Sigmoid colon (tissue), 7 donors: ENCODE data around the gene CEND1. TPM values are rescaled to one million over a fixed set of nuclear protein-coding genes. Genes with fewer than 3 reads are reported as not detected.

ENCODE experiments used
- DNase-seq: peaks from one replicate; pipeline ENCODE4 v3.0.0-alpha.2; 2019
- H3K27ac ChIP-seq, 4 donors: fragments of 200-600 bp; sonication (generic); one replicate each; pipeline ENCODE4 v1.5.1; 2016 to 2019; ENCODE audit warnings: mild to moderate bottlenecking in 1 of 4
- H3K27me3 ChIP-seq, 3 donors: fragments of 200-600 bp; sonication (generic); one replicate each; pipeline ENCODE4 v1.5.1; 2019; ENCODE audit warnings: mild to moderate bottlenecking in 1 of 3
- H3K36me3 ChIP-seq, 4 donors: fragments of 200-600 bp; sonication (generic); one replicate each; pipeline ENCODE4 v1.5.1; 2016 to 2019
- H3K4me1 ChIP-seq, 4 donors: fragments of 200-600 bp; sonication (generic); one replicate each; pipeline ENCODE4 v1.5.1; 2017 to 2019
- H3K4me3 ChIP-seq, 4 donors: fragments of 200-600 bp; sonication (generic); one replicate each; pipeline ENCODE4 v1.5.1; 2017 to 2019; ENCODE audit warnings: mild to moderate bottlenecking in 2 of 4, moderate library complexity in 1 of 4
- H3K9me3 ChIP-seq, 4 donors: fragments of 200-600 bp in 3 of 4; sonication (generic) in 3 of 4; one replicate each; pipeline versions ENCODE4 v1.5.1 to v1.6.1; 2013 to 2019
- EP300 ChIP-seq, 4 donors: sonication (generic); formaldehyde crosslinking; IDR thresholded peaks; one replicate each; pipeline ENCODE4 v1.6.1; 2017; ENCODE audit warnings: antibody characterized with exemption in 4 of 4
- POLR2A ChIP-seq, 2 donors: fragments of 450-650 bp; IDR thresholded peaks; one replicate each; pipeline ENCODE4 v1.6.1; 2016; ENCODE audit warnings: antibody characterized with exemption in 2 of 2, mild to moderate bottlenecking in 2 of 2, moderate library complexity in 2 of 2
- POLR2AphosphoS5 ChIP-seq, 4 donors: sonication (generic); formaldehyde crosslinking; IDR thresholded peaks; one replicate each; pipeline ENCODE4 v1.6.1; 2017; ENCODE audit warnings: antibody characterized with exemption in 4 of 4
- WGBS, 2 donors: extraction: QIAGEN DNeasy Blood & Tissue Kit; methylation state at CpG; one replicate each; pipeline ENCODE4 v1.1.7; 2013; 5-methylcytosine and 5-hydroxymethylcytosine counted together
- intact Hi-C: fragments of 100-400 bp; cut with DNase I; formaldehyde crosslinking; loops from one replicate; pipeline ENCODE4 v1.15.1; 2023
- polyA plus RNA-seq, 3 donors: library from polyadenylated mRNA; stranded (reverse); fragments of 200-250 nt; gene quantifications; one replicate each; pipeline ENCODE4 v1.2.3, GENCODE V29; 2013
- total RNA-seq, 4 donors: library from RNA; depleted of rRNA; stranded (reverse); fragments of >200 nt; gene quantifications; one replicate each; pipeline ENCODE4 v1.1.0, GENCODE V29; 2016
- TF ChIP-seq, protein P1 (sequence below), 4 experiments: fragments of 450-650 bp in 3 of 4; fragments of 200-600 bp in 1 of 4; IDR thresholded peaks; one replicate each; pipeline ENCODE4 v1.5.1; 2016 to 2019; ENCODE audit warnings: antibody characterized with exemption in 4 of 4, mild to moderate bottlenecking in 3 of 4, moderate library complexity in 2 of 4
- donor health status: healthy with polysubstance abuse.
- donor health status: Bipolar disorder and iron deficiency.
- donor health status: healthy.

CEND1 gene
- total and polyA plus RNA-seq, 7 donors: 1.8 to 3.6 (median 2.2) TPM; not detected in 2

DNA sequence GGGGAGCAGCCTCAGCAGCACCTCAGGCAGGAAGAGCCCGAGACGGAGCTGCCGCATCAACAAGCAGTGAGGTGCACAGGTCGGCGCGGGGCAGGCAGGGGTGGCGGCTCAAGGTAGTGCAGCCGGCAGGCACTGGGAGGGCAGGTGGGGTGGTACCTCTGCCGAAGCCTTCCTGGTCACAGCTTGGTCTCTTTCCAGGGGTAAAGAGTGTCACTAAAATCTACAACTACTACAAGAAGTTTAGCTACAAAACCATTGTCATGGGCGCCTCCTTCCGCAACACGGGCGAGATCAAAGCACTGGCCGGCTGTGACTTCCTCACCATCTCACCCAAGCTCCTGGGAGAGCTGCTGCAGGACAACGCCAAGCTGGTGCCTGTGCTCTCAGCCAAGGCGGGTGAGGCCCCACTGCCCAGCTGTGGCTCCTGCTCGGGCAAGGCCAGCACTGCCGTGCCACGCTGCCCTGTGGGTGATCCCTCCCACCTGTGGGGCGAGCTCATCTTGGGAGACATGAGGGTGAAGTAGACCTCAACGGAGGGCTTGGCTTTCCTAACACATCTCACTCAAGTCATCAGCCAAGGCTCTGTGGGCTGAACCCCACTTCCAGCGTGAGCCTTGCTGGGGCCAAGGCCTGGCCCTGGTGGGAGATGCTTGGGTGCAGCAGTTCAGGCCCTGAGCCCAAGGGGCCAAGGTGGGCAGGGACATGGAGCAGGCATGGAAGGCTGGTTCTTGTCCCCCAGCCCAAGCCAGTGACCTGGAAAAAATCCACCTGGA, 26.2 kb downstream of the CEND1 start:
- Histone ChIP-seq H3K4me1 (no peaks in the 10 kb centered on the region), H3K4me3 (no peak overlapping the region), H3K27ac (no peak overlapping the region), H3K36me3 (peaks cover 20 to 85% (median 44%) of the 10 kb centered on the region in 4 donors), H3K9me3 (no peaks in the 10 kb centered on the region), H3K27me3 (no peaks in the 10 kb centered on the region)
- no peak for DNase-seq
- 69 to 88% methylated on average over 22 of the region's 22 CpGs for WGBS, 2 donors
- no peak for TF ChIP-seq POLR2AphosphoS5 (IDR thresholded peaks at IDR 0.05)
- intact Hi-C loops: no loop called here

DNA sequence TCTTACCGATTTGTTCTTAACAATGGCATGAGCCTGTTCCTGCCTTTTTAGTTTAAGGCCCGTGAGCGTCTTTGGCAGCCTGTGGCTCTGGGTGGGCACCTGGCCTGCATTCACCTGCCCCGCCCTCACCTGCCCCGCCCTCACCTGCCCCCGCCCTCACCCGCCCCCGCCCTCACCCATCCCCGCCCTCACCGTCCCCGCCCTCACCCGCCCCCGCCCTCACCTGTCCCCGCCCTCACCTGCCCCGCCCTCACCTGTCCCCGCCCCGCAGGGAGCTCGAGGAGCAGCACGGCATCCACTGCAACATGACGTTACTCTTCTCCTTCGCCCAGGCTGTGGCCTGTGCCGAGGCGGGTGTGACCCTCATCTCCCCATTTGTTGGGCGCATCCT, 26.8 kb downstream of the CEND1 start:
- H3K27ac ChIP-seq: no peak overlapping the region
- no peak for TF ChIP-seq EP300 (IDR thresholded peaks at IDR 0.05)
- no peak for TF ChIP-seq POLR2A (IDR thresholded peaks at IDR 0.05)
- TF ChIP-seq, protein P1, sequence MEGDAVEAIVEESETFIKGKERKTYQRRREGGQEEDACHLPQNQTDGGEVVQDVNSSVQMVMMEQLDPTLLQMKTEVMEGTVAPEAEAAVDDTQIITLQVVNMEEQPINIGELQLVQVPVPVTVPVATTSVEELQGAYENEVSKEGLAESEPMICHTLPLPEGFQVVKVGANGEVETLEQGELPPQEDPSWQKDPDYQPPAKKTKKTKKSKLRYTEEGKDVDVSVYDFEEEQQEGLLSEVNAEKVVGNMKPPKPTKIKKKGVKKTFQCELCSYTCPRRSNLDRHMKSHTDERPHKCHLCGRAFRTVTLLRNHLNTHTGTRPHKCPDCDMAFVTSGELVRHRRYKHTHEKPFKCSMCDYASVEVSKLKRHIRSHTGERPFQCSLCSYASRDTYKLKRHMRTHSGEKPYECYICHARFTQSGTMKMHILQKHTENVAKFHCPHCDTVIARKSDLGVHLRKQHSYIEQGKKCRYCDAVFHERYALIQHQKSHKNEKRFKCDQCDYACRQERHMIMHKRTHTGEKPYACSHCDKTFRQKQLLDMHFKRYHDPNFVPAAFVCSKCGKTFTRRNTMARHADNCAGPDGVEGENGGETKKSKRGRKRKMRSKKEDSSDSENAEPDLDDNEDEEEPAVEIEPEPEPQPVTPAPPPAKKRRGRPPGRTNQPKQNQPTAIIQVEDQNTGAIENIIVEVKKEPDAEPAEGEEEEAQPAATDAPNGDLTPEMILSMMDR (IDR thresholded peaks at IDR 0.05): no peak
- TF ChIP-seq POLR2AphosphoS5 (IDR thresholded peaks at IDR 0.05): no peak
- WGBS, 2 donors: 22 to 76% methylated on average over 24 of the region's 24 CpGs
- H3K9me3 ChIP-seq: no peaks in the 10 kb centered on the region
- H3K27me3 ChIP-seq: no peaks in the 10 kb centered on the region
- peaks cover 20 to 92% (median 45%) of the 10 kb centered on the region in 4 donors for H3K36me3 ChIP-seq
- no peak overlapping the region for H3K4me3 ChIP-seq
- no peaks in the 10 kb centered on the region for H3K4me1 ChIP-seq
- intact Hi-C loops: no loop called here
- DNase-seq: no peak

DNA sequence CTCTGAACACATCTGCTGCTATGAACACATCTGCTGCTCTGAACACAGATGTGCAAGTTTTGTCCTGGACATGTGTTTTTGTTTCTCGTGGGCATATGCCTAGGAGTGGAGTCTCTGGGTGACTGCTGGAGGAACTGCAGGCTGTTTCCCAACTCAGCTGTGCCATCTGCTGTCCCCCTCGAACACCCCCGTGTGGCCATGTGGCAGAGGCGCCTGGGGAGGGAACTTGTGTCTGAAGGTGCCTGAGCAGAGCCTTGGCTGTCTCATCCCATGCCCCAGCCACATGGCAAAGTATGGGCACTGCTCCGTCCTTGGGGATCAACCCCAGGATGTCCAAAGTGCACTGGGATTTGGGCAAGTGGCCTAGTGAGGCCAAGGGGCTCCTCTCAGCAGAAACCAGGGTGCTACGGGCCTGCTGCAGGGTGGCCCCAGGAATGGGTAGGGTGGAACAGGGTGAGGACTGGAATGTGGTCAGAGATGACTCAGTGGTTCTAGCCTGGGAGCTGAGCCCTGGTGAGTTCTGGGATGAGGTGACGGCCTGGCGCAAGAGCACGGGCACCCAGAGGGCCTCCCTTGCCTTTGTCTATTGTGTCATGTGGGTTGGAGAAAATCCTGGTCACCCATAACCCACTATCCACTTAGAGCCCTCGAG, 27.3 kb downstream of the CEND1 start:
- Histone ChIP-seq H3K36me3 (peaks cover 20 to 97% (median 46%) of the 10 kb centered on the region in 4 donors), H3K27ac (no peak overlapping the region), H3K9me3 (no peaks in the 10 kb centered on the region), H3K4me1 (no peaks in the 10 kb centered on the region), H3K27me3 (no peaks in the 10 kb centered on the region), H3K4me3 (no peak overlapping the region)
- 19 to 57% methylated on average over 10 of the region's 10 CpGs for WGBS, 2 donors
- intact Hi-C loops: no loop called here
- TF ChIP-seq POLR2A (IDR thresholded peaks at IDR 0.05) (no peak), POLR2AphosphoS5 (IDR thresholded peaks at IDR 0.05) (no peak), EP300 (IDR thresholded peaks at IDR 0.05) (no peak)
- TF ChIP-seq, protein P1 (IDR thresholded peaks at IDR 0.05): no peak
- DNase-seq: no peak

DNA sequence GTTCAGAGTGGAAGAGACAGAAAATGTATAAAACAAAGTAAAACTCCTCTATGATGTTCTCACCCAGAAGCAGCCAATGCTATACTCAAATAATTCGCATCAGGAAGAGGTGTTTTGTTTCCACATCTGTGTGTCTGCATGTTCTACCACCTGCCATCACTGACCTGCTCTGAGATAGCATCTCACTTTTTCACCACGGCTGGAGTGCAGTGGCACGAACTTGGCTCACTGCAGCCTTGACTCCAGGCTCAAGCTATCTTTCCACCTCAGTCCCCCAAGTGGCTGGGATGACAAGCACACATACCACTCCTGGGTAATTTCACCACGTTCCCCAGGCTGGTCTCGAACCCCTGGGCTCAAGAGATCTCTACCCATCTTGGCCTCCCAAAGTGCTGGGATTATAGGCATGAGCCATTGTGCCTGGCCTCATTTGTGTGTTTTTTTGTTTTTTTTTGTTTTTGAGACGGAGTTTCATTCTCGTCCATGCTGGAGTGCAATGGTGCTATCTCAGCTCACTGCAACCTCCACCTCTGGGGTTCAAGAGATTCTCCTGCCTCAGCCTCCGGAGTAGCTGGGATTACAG, 28.3 kb downstream of the CEND1 start:
- intact Hi-C loops: no loop called here
- Histone ChIP-seq H3K4me1 (no peaks in the 10 kb centered on the region), H3K4me3 (no peak overlapping the region), H3K36me3 (peaks cover 20 to 97% (median 45%) of the 10 kb centered on the region in 4 donors), H3K27ac (no peak overlapping the region), H3K9me3 (no peaks in the 10 kb centered on the region), H3K27me3 (no peaks in the 10 kb centered on the region)
- DNase-seq: no peak
- 93 to 94% methylated on average over 8 of the region's 8 CpGs for WGBS, 2 donors
- no peak for TF ChIP-seq POLR2AphosphoS5 (IDR thresholded peaks at IDR 0.05)
- TF ChIP-seq EP300 (IDR thresholded peaks at IDR 0.05): no peak
- TF ChIP-seq, protein P1 (IDR thresholded peaks at IDR 0.05): no peak
- TF ChIP-seq POLR2A (IDR thresholded peaks at IDR 0.05): no peak

DNA sequence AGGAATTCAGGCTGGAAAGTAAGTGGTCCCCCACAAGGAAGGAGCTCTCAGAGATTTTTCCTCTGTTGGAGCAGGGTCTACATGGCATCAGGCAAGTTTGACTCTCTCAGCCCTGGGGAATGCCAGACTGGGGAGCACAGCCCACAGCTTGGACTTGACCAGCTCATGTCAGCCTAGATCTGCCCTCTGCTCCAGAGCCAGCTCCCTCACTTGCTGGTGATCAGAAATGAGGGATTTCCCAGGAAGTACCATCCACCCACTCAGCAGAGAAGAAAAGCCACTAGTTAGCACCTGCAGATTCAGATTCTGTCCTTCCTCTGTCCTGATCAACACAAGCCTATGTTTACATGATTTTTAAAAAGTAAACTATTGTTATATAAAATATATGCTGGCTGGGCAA, 29.7 kb downstream of the CEND1 start:
- TF ChIP-seq POLR2A (IDR thresholded peaks at IDR 0.05) (no peak), POLR2AphosphoS5 (IDR thresholded peaks at IDR 0.05) (no peak), EP300 (IDR thresholded peaks at IDR 0.05) (no peak)
- TF ChIP-seq, protein P1 (IDR thresholded peaks at IDR 0.05): no peak
- Histone ChIP-seq H3K27me3 (no peaks in the 10 kb centered on the region), H3K9me3 (no peaks in the 10 kb centered on the region), H3K4me1 (no peaks in the 10 kb centered on the region), H3K27ac (no peak overlapping the region), H3K36me3 (peaks cover 20 to 94% (median 46%) of the 10 kb centered on the region in 4 donors), H3K4me3 (no peak overlapping the region)
- intact Hi-C loops: no loop called here
- no peak for DNase-seq
